ENCODE measurements around the gene ZNF500.

DNA sequence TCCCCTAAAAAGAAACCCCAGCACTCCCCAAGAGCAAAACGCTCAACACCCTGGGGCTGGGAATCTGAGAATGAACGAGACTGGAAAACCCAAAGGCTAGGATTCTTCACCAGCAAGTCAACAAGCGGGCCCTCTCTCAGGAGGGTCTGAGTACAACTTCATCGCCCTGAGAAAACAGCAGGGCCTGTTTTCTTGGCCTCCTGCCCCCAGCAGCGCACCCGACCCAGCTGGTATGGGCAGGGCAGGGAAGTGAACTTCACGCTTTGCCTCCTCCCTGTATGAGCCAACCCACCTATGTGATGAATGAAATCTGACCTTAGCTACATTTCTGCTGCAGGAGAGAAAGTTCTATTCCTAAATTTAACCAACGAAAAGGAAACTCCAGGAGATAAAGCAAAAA is 62.5 kb downstream of the ZNF500 start:
- TF ChIP-seq, protein P1, sequence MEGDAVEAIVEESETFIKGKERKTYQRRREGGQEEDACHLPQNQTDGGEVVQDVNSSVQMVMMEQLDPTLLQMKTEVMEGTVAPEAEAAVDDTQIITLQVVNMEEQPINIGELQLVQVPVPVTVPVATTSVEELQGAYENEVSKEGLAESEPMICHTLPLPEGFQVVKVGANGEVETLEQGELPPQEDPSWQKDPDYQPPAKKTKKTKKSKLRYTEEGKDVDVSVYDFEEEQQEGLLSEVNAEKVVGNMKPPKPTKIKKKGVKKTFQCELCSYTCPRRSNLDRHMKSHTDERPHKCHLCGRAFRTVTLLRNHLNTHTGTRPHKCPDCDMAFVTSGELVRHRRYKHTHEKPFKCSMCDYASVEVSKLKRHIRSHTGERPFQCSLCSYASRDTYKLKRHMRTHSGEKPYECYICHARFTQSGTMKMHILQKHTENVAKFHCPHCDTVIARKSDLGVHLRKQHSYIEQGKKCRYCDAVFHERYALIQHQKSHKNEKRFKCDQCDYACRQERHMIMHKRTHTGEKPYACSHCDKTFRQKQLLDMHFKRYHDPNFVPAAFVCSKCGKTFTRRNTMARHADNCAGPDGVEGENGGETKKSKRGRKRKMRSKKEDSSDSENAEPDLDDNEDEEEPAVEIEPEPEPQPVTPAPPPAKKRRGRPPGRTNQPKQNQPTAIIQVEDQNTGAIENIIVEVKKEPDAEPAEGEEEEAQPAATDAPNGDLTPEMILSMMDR (IDR thresholded peaks at IDR 0.05), result no peak
- no peak for TF ChIP-seq POLR2AphosphoS5 (IDR thresholded peaks at IDR 0.05)

Measured in stomach (tissue), 4 donors.